ENCODE data around the gene SMAD3.

- TF ChIP-seq CTCF (conservative IDR thresholded peaks at IDR 0.05 in 1 of 2, IDR thresholded peaks at IDR 0.05 in 1 of 2; ENCODE audit: extremely low read depth in 1 of 2, insufficient read depth in 1 of 2, low read depth in 1 of 2, low read length in 2 of 2) = no peak
- TF ChIP-seq EZH2 (IDR thresholded peaks at IDR 0.05; ENCODE audit: borderline replicate concordance, low read length) = no peak
Measured at GRCh38 chr15:67144609-67145311, 79.4 kb downstream of the SMAD3 start.
